ENCODE results near the gene THY1.
"Not testable (repeated sequence)": the region's sequence is repeated elsewhere in the genome, so short reads cannot be mapped to it uniquely, and the experiment has no call there.

THY1 gene

GRCh38 chr11:119400860-119401259, 22.1 kb downstream of the THY1 start:
- no peak for FAIRE-seq
- TF ChIP-seq POLR2A (IDR thresholded peaks at IDR 0.05; ENCODE audit: low read depth, low read length) = no peak
- DNase-seq (ENCODE audit: insufficient read length, low spot score) = no peak

GRCh38 chr11:119397740-119398139, 25.2 kb downstream of the THY1 start:
- FAIRE-seq = no peak
- no peak for DNase-seq (ENCODE audit: insufficient read length, low spot score)
- no peak for TF ChIP-seq POLR2A (IDR thresholded peaks at IDR 0.05; ENCODE audit: low read depth, low read length)

DNA sequence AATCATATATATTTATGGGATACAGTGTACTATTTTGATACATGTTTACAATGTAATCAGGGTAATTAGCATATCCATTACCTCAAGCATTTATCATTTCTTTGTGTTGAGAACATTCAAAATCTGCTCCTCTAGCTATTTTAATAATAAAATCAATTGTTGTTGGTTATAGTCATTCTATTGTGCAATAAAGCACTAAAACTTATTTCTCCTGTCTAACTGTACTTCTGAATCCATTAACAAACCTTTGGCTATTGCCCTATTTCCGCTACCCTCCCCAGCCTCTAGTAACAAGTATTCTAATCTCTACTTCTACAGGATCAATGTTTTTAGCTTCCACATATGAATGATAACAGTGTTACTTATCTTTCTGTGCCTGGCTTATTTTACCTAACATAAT, 26.1 kb downstream of the THY1 start:
- no peak for DNase-seq (ENCODE audit: insufficient read length, low spot score)
- FAIRE-seq = no peak
- TF ChIP-seq POLR2A (IDR thresholded peaks at IDR 0.05; ENCODE audit: low read depth, low read length) = no peak

DNA sequence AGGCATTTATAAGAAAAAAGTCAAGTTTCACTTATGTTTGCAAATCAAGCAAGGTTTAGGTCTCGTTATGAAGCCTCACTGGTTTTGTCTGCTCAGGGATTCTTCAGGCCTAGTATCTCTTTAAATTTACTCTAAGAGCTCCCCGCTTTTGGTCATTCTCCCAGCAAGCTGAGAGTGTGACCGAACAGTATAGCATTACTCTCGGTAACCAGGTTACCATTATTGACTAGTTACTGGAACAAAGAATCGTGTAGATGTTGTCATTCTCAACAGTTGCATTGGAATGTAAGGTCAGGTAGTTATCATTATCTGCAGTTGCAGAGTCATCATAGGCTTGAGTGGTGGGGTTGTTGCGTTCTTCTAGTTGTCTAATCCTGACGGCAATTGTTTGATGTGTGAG, 31.7 kb downstream of the THY1 start:
- no peak for TF ChIP-seq POLR2A (IDR thresholded peaks at IDR 0.05; ENCODE audit: low read depth, low read length)
- no peak for DNase-seq (ENCODE audit: insufficient read length, low spot score)

GRCh38 chr11:119389611-119390254, 33.2 kb downstream of the THY1 start:
- no peak for TF ChIP-seq POLR2A (IDR thresholded peaks at IDR 0.05; ENCODE audit: low read depth, low read length)
- DNase-seq (ENCODE audit: insufficient read length, low spot score) (no peak), FAIRE-seq (no peak)

More for the DNA sequence above, 31.7 kb downstream of the THY1 start:
- FAIRE-seq = no peak

GRCh38 chr11:119388103-119388502, 34.9 kb downstream of the THY1 start:
- no peak for DNase-seq (ENCODE audit: insufficient read length, low spot score)

GRCh38 chr11:119384332-119384731, 38.6 kb downstream of the THY1 start:
- no peak for TF ChIP-seq POLR2A (IDR thresholded peaks at IDR 0.05; ENCODE audit: low read depth, low read length)
- FAIRE-seq (no peak), DNase-seq (ENCODE audit: insufficient read length, low spot score) (no peak)

More at GRCh38 chr11:119388103-119388502, 34.9 kb downstream of the THY1 start:
- FAIRE-seq = no peak
- no peak for TF ChIP-seq POLR2A (IDR thresholded peaks at IDR 0.05; ENCODE audit: low read depth, low read length)

GRCh38 chr11:119382513-119382912, 40.5 kb downstream of the THY1 start:
- FAIRE-seq; DNase-seq (ENCODE audit: insufficient read length, low spot score): not testable (repeated sequence)

DNA sequence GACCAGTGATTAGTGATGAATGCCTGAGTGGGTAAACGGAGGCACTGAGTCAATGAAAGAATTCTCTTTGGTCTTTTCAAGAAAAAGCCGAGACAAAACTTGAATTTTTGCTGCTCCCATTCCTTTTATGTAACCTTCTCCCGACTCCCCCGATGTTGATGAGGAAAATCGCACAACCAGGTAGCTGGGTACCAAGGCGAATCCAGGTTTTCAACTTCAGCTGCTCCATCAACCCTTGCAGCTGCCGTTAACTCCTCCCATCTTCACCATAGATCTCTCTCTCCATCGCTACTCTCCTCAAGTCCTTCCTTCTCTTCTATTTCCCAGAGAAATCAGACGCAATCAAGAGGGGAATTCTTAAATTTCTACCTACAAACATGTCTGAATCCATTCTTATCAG, 40.9 kb downstream of the THY1 start:
- FAIRE-seq (no peak), DNase-seq (ENCODE audit: insufficient read length, low spot score) (no peak)
- TF ChIP-seq POLR2A (IDR thresholded peaks at IDR 0.05; ENCODE audit: low read depth, low read length) = no peak

GRCh38 chr11:119381181-119381988, 41.6 kb downstream of the THY1 start, which contains the start of gene USP2:
USP2 (minus strand) TSS chr11:119381690; CDS start chr11:119373480, 8,210 bp downstream.
- DNase-seq (ENCODE audit: insufficient read length, low spot score) = peak; percentile 75
- no peak for TF ChIP-seq POLR2A (IDR thresholded peaks at IDR 0.05; ENCODE audit: low read depth, low read length)
- FAIRE-seq = peak; percentile 66

DNA sequence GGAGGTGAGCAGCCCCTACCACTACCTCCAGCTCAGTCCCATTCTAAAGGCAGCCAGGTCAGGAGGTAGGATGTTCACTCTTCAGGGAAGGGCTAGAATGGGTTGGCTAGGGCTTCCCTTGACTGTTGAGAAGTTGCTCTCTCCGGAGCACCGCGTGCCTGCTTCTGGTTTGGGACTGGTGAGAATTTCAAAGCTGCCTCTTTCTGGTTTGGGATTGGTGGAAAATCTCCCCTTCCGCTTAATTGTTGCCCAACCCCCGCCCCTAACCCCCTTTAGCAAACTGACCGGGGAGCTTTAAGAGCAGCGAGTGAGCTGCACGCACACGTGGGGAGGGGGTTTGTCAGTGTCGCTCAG, 42.2 kb downstream of the THY1 start:
- DNase-seq (ENCODE audit: insufficient read length, low spot score) = no peak
- TF ChIP-seq POLR2A (IDR thresholded peaks at IDR 0.05; ENCODE audit: low read depth, low read length) = no peak
- no peak for FAIRE-seq

GRCh38 chr11:119380160-119380826, 42.7 kb downstream of the THY1 start:
- DNase-seq (ENCODE audit: insufficient read length, low spot score) = no peak
- no peak for FAIRE-seq

GRCh38 chr11:119378851-119379465, 44.0 kb downstream of the THY1 start:
- FAIRE-seq = no peak
- TF ChIP-seq POLR2A (IDR thresholded peaks at IDR 0.05; ENCODE audit: low read depth, low read length) = no peak
- no peak for DNase-seq (ENCODE audit: insufficient read length, low spot score)

More at GRCh38 chr11:119380160-119380826, 42.7 kb downstream of the THY1 start:
- TF ChIP-seq POLR2A (IDR thresholded peaks at IDR 0.05; ENCODE audit: low read depth, low read length) = no peak

All from H54 (cell line).